NCI-H146 (cell line): ENCODE measurements around the gene KRT72.

Source experiments
- DNase-seq: peaks from one replicate; lab custom pipeline; 2025; lab: John Stamatoyannopoulos, UW

The KRT72 gene

GRCh38 chr12:52541709-52542108 is 59.6 kb downstream of the KRT72 start:
- no peak for DNase-seq

GRCh38 chr12:52540531-52540930 is 60.7 kb downstream of the KRT72 start:
- no peak for DNase-seq

DNA sequence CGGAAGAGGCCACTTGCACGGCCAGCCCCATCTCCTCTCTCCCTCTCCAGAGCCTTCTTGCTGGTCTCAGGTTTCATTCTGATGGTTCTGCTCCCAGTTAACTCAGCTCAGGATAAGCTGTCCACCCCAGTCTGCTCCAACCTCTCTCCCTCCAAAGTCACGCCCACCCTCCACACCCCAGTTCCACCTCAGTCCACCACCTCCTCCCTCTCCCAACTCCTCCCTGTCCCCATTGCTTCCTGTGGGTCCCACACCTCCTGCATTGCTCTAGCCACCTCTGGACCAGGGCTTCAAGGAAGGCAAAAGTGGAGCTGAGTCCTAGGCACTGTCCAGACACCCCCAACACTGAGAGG is 61.5 kb downstream of the KRT72 start:
- no peak for DNase-seq

GRCh38 chr12:52539083-52539820 is 62.0 kb downstream of the KRT72 start:
- DNase-seq: peak; percentile 58

- no peak for DNase-seq
Measured at GRCh38 chr12:52537101-52537500, 64.2 kb downstream of the KRT72 start.
